Measurements from ENCODE around the gene PSD2. TPM values are rescaled to one million over a fixed set of nuclear protein-coding genes. Genes with fewer than 3 reads are reported as not detected.

PSD2 gene
- total and polyA plus RNA-seq, 2 experiments from 2014 or later, result 0.08 to 0.10 TPM

DNA sequence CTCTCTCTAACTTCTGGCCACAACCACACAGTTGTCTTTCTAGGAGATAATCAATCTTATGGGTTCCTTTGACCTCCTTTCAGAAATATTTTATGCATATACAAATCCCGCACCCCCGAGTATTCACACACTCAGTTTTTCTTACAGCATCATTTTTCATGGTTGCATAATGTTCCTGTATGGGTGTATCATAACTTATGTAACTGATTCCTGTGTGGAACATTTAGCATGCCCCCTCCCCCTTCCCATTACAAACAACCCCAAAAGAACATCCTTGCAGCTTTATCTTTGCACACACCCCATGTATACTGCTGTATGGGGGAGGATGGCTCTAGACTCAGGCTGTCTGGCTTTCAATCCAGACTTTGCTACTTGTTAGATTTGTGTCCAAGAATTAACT is 93.8 kb downstream of the PSD2 start:
- peaks cover 15% of the 10 kb centered on the region for H3K27me3 Mint-ChIP-seq (ENCODE audit: insufficient read depth, low read depth, poor library complexity)
- TF ChIP-seq, protein P1, sequence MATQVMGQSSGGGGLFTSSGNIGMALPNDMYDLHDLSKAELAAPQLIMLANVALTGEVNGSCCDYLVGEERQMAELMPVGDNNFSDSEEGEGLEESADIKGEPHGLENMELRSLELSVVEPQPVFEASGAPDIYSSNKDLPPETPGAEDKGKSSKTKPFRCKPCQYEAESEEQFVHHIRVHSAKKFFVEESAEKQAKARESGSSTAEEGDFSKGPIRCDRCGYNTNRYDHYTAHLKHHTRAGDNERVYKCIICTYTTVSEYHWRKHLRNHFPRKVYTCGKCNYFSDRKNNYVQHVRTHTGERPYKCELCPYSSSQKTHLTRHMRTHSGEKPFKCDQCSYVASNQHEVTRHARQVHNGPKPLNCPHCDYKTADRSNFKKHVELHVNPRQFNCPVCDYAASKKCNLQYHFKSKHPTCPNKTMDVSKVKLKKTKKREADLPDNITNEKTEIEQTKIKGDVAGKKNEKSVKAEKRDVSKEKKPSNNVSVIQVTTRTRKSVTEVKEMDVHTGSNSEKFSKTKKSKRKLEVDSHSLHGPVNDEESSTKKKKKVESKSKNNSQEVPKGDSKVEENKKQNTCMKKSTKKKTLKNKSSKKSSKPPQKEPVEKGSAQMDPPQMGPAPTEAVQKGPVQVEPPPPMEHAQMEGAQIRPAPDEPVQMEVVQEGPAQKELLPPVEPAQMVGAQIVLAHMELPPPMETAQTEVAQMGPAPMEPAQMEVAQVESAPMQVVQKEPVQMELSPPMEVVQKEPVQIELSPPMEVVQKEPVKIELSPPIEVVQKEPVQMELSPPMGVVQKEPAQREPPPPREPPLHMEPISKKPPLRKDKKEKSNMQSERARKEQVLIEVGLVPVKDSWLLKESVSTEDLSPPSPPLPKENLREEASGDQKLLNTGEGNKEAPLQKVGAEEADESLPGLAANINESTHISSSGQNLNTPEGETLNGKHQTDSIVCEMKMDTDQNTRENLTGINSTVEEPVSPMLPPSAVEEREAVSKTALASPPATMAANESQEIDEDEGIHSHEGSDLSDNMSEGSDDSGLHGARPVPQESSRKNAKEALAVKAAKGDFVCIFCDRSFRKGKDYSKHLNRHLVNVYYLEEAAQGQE (IDR thresholded peaks at IDR 0.05; ENCODE audit: unreplicated experiment), result no peak
- TF ChIP-seq ZNF114 (CRISPR knock-in tag; IDR thresholded peaks at IDR 0.05), result no peak
- TF ChIP-seq, protein P2, sequence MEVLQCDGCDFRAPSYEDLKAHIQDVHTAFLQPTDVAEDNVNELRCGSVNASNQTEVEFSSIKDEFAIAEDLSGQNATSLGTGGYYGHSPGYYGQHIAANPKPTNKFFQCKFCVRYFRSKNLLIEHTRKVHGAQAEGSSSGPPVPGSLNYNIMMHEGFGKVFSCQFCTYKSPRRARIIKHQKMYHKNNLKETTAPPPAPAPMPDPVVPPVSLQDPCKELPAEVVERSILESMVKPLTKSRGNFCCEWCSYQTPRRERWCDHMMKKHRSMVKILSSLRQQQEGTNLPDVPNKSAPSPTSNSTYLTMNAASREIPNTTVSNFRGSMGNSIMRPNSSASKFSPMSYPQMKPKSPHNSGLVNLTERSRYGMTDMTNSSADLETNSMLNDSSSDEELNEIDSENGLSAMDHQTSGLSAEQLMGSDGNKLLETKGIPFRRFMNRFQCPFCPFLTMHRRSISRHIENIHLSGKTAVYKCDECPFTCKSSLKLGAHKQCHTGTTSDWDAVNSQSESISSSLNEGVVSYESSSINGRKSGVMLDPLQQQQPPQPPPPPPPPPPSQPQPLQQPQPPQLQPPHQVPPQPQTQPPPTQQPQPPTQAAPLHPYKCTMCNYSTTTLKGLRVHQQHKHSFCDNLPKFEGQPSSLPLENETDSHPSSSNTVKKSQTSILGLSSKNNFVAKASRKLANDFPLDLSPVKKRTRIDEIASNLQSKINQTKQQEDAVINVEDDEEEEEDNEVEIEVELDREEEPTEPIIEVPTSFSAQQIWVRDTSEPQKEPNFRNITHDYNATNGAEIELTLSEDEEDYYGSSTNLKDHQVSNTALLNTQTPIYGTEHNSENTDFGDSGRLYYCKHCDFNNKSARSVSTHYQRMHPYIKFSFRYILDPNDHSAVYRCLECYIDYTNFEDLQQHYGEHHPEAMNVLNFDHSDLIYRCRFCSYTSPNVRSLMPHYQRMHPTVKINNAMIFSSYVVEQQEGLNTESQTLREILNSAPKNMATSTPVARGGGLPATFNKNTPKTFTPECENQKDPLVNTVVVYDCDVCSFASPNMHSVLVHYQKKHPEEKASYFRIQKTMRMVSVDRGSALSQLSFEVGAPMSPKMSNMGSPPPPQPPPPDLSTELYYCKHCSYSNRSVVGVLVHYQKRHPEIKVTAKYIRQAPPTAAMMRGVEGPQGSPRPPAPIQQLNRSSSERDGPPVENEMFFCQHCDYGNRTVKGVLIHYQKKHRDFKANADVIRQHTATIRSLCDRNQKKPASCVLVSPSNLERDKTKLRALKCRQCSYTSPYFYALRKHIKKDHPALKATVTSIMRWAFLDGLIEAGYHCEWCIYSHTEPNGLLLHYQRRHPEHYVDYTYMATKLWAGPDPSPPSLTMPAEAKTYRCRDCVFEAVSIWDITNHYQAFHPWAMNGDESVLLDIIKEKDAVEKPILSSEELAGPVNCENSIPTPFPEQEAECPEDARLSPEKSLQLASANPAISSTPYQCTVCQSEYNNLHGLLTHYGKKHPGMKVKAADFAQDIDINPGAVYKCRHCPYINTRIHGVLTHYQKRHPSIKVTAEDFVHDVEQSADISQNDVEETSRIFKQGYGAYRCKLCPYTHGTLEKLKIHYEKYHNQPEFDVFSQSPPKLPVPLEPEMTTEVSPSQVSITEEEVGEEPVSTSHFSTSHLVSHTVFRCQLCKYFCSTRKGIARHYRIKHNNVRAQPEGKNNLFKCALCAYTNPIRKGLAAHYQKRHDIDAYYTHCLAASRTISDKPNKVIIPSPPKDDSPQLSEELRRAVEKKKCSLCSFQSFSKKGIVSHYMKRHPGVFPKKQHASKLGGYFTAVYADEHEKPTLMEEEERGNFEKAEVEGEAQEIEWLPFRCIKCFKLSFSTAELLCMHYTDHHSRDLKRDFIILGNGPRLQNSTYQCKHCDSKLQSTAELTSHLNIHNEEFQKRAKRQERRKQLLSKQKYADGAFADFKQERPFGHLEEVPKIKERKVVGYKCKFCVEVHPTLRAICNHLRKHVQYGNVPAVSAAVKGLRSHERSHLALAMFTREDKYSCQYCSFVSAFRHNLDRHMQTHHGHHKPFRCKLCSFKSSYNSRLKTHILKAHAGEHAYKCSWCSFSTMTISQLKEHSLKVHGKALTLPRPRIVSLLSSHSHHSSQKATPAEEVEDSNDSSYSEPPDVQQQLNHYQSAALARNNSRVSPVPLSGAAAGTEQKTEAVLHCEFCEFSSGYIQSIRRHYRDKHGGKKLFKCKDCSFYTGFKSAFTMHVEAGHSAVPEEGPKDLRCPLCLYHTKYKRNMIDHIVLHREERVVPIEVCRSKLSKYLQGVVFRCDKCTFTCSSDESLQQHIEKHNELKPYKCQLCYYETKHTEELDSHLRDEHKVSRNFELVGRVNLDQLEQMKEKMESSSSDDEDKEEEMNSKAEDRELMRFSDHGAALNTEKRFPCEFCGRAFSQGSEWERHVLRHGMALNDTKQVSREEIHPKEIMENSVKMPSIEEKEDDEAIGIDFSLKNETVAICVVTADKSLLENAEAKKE (CRISPR knock-in tag; IDR thresholded peaks at IDR 0.05), result no peak
- no peak for TF ChIP-seq EZH2phosphoT487 (IDR thresholded peaks at IDR 0.05; ENCODE audit: unreplicated experiment)
- no peak for TF ChIP-seq ZNF331 (CRISPR knock-in tag; IDR thresholded peaks at IDR 0.05; ENCODE audit: low read depth)
- TF ChIP-seq, protein P3, sequence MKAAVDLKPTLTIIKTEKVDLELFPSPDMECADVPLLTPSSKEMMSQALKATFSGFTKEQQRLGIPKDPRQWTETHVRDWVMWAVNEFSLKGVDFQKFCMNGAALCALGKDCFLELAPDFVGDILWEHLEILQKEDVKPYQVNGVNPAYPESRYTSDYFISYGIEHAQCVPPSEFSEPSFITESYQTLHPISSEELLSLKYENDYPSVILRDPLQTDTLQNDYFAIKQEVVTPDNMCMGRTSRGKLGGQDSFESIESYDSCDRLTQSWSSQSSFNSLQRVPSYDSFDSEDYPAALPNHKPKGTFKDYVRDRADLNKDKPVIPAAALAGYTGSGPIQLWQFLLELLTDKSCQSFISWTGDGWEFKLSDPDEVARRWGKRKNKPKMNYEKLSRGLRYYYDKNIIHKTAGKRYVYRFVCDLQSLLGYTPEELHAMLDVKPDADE (IDR thresholded peaks at IDR 0.05), result no peak
- TF ChIP-seq EZH2 (IDR thresholded peaks at IDR 0.05; ENCODE audit: low read depth, unreplicated experiment), result no peak
- TF ChIP-seq STAT1 (IDR thresholded peaks at IDR 0.05; ENCODE audit: unreplicated experiment), result no peak
- no peak for TF ChIP-seq CREB1 (CRISPR knock-in tag; IDR thresholded peaks at IDR 0.05; ENCODE audit: low read depth)
- no peak for TF ChIP-seq POLR2AphosphoS5 (IDR thresholded peaks at IDR 0.05; ENCODE audit: low read depth)
- TF ChIP-seq JUNB (IDR thresholded peaks at IDR 0.05; ENCODE audit: unreplicated experiment), result no peak
- no peak for TF ChIP-seq NANOG (IDR thresholded peaks at IDR 0.05; ENCODE audit: borderline replicate concordance)
- ATAC-seq, result no peak
- DNase-seq (ENCODE audit: low spot score), result no peak
- Histone ChIP-seq H3K4me1 (ENCODE audit: insufficient read depth) (no peaks in the 10 kb centered on the region), H3K27ac (ENCODE audit: low read depth) (no peak overlapping the region), H3K4me2 (no peak overlapping the region), H4K20me1 (replicated peaks; ENCODE audit: insufficient read depth) (no peaks in the 10 kb centered on the region), H3K27me3 (ENCODE audit: insufficient read depth) (no peaks in the 10 kb centered on the region), H3K9me2 (ENCODE audit: insufficient read depth) (no peaks in the 10 kb centered on the region), H3F3A (replicated peaks; ENCODE audit: low read depth) (no peaks in the 10 kb centered on the region), H2AFZ (no peak overlapping the region), H3K79me2 (replicated peaks; ENCODE audit: insufficient read depth) (no peaks in the 10 kb centered on the region), H3K4me3 (no peak overlapping the region), H3K36me3 (ENCODE audit: insufficient read depth) (no peaks in the 10 kb centered on the region)
- no peak overlapping the region for H3K27ac Mint-ChIP-seq
- no peaks in the 10 kb centered on the region for H3K9me3 Mint-ChIP-seq
- no peak overlapping the region for H3K4me3 Mint-ChIP-seq
- no peaks in the 10 kb centered on the region for H3K36me3 Mint-ChIP-seq (ENCODE audit: low read depth)
- no peaks in the 10 kb centered on the region; the same call in 2 of the 3 replicates for H3K4me1 Mint-ChIP-seq
